ENCODE results near the gene CMPK1. TPM values are rescaled to one million over a fixed set of nuclear protein-coding genes. Genes with fewer than 3 reads are reported as not detected.

The CMPK1 gene
- total and polyA plus RNA-seq, 2 experiments from 2014 or later = 141 to 146 TPM

DNA sequence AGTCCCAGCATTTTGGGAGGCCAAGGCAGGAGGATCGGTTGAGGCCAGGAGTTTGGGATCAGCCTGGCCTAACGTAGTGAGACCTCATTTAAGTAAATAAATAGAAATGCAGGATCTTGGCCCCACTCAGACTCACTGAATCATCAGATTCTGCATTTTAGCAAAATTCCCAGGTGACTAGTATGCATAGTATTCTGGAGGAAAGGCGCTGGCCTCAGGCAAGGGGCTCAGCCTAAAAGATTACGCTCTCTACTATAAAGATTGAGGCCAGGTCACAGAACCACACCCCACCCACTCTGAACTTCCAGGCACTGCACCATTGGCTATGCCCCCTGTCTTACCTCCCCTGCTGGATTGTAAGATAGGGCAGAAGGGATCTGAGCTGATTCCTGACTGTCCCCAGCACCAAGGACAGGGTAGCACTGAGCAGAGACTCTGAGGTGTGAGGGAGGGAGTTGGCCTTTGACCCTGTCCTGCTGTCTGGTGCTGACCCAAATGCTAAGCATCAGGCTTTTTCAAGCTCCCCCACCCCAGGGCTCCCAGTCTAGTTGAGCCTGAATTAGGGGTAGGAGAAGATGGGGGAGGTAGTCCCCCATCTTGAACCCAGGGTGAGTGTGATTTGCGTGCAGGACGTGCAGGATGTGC, 85.2 kb downstream of the CMPK1 start:
- in situ Hi-C loops (cut with MboI) = no loop called here
- Histone ChIP-seq H3K9ac (no peak overlapping the region), H3K9me2 (ENCODE audit: insufficient read depth) (no peaks in the 10 kb centered on the region), H2AFZ (no peak overlapping the region), H3K4me2 (ENCODE audit: unreplicated experiment) (no peak overlapping the region), H3K27me3 (replicated peaks; ENCODE audit: insufficient read depth) (no peaks in the 10 kb centered on the region; the same call in 1 of the 2 replicates), H3K9me3 (ENCODE audit: low read depth) (no peaks in the 10 kb centered on the region), H4K20me1 (ENCODE audit: insufficient read depth) (no peaks in the 10 kb centered on the region), H3K4me3 (no peak overlapping the region), H3F3A (ENCODE audit: insufficient read depth) (no peaks in the 10 kb centered on the region), H3K4me1 (ENCODE audit: insufficient read depth) (no peaks in the 10 kb centered on the region), H3K36me3 (ENCODE audit: low read depth) (no peaks in the 10 kb centered on the region), H3K27ac (no peak overlapping the region), H3K79me2 (ENCODE audit: insufficient read depth) (no peaks in the 10 kb centered on the region)
- no peak for TF ChIP-seq EZH2phosphoT487 (IDR thresholded peaks at IDR 0.05; ENCODE audit: insufficient read depth, low read depth)
- 93% methylated on average over 6 of the region's 6 CpGs for WGBS, 2 experiments (ENCODE audit: low coverage in 1 of 2, low lambda C conversion rate in 2 of 2, missing lambda C conversion rate in 2 of 2)
- no peak for DNase-seq

DNA sequence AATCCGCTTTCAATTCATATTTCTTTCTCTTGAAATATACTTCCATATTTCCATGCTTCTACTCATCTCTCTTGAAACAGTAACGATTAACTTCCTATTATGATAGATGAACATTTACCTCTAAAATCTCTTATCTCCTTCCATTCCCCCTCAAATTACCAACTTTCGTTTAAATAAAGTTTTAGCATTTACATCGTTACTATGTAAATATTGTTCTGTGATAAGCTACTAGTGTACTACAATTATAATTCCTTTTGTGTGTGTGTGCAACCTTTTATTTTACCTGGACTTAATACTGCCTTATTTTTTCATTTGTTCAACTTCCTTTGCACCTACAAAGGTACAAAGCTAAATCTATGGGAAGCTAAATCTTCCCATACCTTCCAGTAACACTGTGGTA, 87.0 kb downstream of the CMPK1 start:
- Histone ChIP-seq H3K9ac (no peak overlapping the region), H4K20me1 (ENCODE audit: insufficient read depth) (no peaks in the 10 kb centered on the region), H3K9me2 (ENCODE audit: insufficient read depth) (no peaks in the 10 kb centered on the region), H3K4me2 (ENCODE audit: unreplicated experiment) (no peak overlapping the region), H3K79me2 (ENCODE audit: insufficient read depth) (no peaks in the 10 kb centered on the region), H3K9me3 (ENCODE audit: low read depth) (no peaks in the 10 kb centered on the region), H3K27ac (no peak overlapping the region), H3K4me1 (ENCODE audit: insufficient read depth) (no peaks in the 10 kb centered on the region), H3K4me3 (no peak overlapping the region), H2AFZ (no peak overlapping the region), H3K27me3 (replicated peaks; ENCODE audit: insufficient read depth) (no peaks in the 10 kb centered on the region; the same call in 1 of the 2 replicates), H3F3A (ENCODE audit: insufficient read depth) (no peaks in the 10 kb centered on the region), H3K36me3 (ENCODE audit: low read depth) (no peaks in the 10 kb centered on the region)
- in situ Hi-C loops (cut with MboI) = no loop called here
- TF ChIP-seq EZH2 (IDR thresholded peaks at IDR 0.05; ENCODE audit: insufficient read depth, poor library complexity, severe bottlenecking) = no peak
- no peak for TF ChIP-seq EZH2phosphoT487 (IDR thresholded peaks at IDR 0.05; ENCODE audit: insufficient read depth, low read depth)
- 95 to 96% methylated on average over 4 of the region's 4 CpGs for WGBS, 2 experiments (ENCODE audit: low coverage in 1 of 2, low lambda C conversion rate in 2 of 2, missing lambda C conversion rate in 2 of 2)
- DNase-seq = no peak

DNA sequence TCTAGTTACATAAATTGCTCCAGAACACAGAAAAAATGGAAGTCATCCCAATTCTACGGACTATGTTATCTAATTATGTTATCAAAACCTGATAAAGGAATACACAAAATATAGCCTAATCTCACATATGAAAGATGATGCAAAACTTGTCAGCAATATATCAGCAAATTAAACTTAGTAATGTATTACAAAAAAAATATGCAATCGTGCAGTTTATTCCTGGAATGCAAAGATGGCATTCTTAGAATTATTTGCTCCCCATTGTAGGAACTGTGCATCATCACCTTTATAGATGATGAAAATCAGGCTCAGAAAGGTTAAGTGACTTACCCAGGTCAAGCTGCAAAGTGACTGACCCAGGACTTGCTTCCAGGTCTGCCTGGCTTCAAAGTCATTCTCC, 90.3 kb downstream of the CMPK1 start:
- WGBS, 2 experiments (ENCODE audit: low coverage in 1 of 2, low lambda C conversion rate in 2 of 2, missing lambda C conversion rate in 2 of 2) = 0 to 4% methylated on average over 2 of the region's 2 CpGs
- in situ Hi-C loops (cut with MboI) = no loop called here

DNA sequence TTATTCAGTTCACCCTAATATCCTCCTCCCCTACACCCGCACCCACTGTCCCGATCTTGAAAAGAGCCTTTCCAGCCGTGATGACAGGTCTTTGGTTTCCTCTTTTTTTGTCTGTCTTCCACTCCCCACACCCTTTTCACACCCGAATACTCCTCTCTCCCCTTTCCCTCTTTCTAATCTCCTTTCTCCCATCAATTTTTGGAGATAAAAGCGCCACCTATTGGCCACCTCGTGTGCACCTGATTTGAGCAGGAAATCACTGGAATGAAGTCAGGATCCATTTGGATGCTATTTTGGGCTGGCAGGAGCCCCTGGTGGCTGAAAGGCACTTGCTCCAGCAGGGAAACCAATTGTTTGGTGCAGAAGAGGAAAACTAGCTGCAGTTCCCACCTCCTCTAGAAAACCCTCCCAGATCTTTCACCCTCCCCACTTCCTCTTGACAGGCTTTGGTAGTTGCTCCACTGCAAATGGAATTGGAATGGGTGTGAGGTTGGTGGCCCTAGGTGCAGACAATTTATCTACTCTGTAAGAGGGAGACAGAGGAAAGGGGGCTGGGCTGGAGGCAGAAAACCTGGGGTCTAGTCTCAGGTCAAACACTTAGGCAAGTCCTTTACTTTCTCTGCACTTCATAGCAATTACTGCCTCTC, 90.9 kb downstream of the CMPK1 start:
- no peaks in the 10 kb centered on the region for H3F3A ChIP-seq (ENCODE audit: insufficient read depth)
- no peaks in the 10 kb centered on the region for H3K9me3 ChIP-seq (ENCODE audit: low read depth)
- H3K4me2 ChIP-seq (ENCODE audit: unreplicated experiment) = no peak overlapping the region
- no peak overlapping the region for H3K27ac ChIP-seq
- H3K4me3 ChIP-seq = no peak overlapping the region
- no peak overlapping the region for H2AFZ ChIP-seq
- TF ChIP-seq EZH2phosphoT487 (IDR thresholded peaks at IDR 0.05; ENCODE audit: insufficient read depth, low read depth) (no peak), EZH2 (IDR thresholded peaks at IDR 0.05; ENCODE audit: insufficient read depth, poor library complexity, severe bottlenecking) (no peak)
- peak; percentile 81 for DNase-seq
- H3K4me1 ChIP-seq (ENCODE audit: insufficient read depth) = no peaks in the 10 kb centered on the region
- in situ Hi-C loops (cut with MboI) = no loop called here
- 1 to 3% methylated on average over 6 of the region's 6 CpGs for WGBS, 2 experiments (ENCODE audit: low coverage in 1 of 2, low lambda C conversion rate in 2 of 2, missing lambda C conversion rate in 2 of 2)
- no peaks in the 10 kb centered on the region for H4K20me1 ChIP-seq (ENCODE audit: insufficient read depth)
- H3K9ac ChIP-seq = no peak overlapping the region
- H3K36me3 ChIP-seq (ENCODE audit: low read depth) = no peaks in the 10 kb centered on the region
- H3K27me3 ChIP-seq (replicated peaks; ENCODE audit: insufficient read depth) = no peaks in the 10 kb centered on the region
- no peaks in the 10 kb centered on the region for H3K9me2 ChIP-seq (ENCODE audit: insufficient read depth)
- H3K79me2 ChIP-seq (ENCODE audit: insufficient read depth) = no peaks in the 10 kb centered on the region

More for the DNA sequence above, 90.3 kb downstream of the CMPK1 start:
- H3K9me3 ChIP-seq (ENCODE audit: low read depth) = no peaks in the 10 kb centered on the region
- no peak overlapping the region for H3K9ac ChIP-seq
- no peak for TF ChIP-seq EZH2phosphoT487 (IDR thresholded peaks at IDR 0.05; ENCODE audit: insufficient read depth, low read depth)
- TF ChIP-seq EZH2 (IDR thresholded peaks at IDR 0.05; ENCODE audit: insufficient read depth, poor library complexity, severe bottlenecking) = no peak
- H3K27ac ChIP-seq = no peak overlapping the region
- no peaks in the 10 kb centered on the region for H3K36me3 ChIP-seq (ENCODE audit: low read depth)
- no peaks in the 10 kb centered on the region for H4K20me1 ChIP-seq (ENCODE audit: insufficient read depth)
- no peaks in the 10 kb centered on the region for H3F3A ChIP-seq (ENCODE audit: insufficient read depth)
- no peak overlapping the region for H3K4me2 ChIP-seq (ENCODE audit: unreplicated experiment)
- no peak for DNase-seq
- no peaks in the 10 kb centered on the region for H3K27me3 ChIP-seq (replicated peaks; ENCODE audit: insufficient read depth)
- no peaks in the 10 kb centered on the region for H3K9me2 ChIP-seq (ENCODE audit: insufficient read depth)
- H2AFZ ChIP-seq = no peak overlapping the region
- no peak overlapping the region for H3K4me3 ChIP-seq
- no peaks in the 10 kb centered on the region for H3K4me1 ChIP-seq (ENCODE audit: insufficient read depth)
- H3K79me2 ChIP-seq (ENCODE audit: insufficient read depth) = no peaks in the 10 kb centered on the region

Other genes with a start within 250 kb of the CMPK1 start
- gene CYP4A22, start 196.3 kb upstream of the CMPK1 start, total RNA-seq (2014; rRNA removed; shearing (Covaris generic)) = not detected in 2 replicates
- gene CYP4A22, start 196.3 kb upstream of the CMPK1 start, polyA plus RNA-seq (2016; fragmentation: Nextera tagmentation; extraction: Ambion mirVana) = not detected in 2 replicates
- gene PDZK1IP1, start 143.8 kb upstream of the CMPK1 start, total RNA-seq (2014; rRNA removed; shearing (Covaris generic)) = not detected in 2 replicates
- gene PDZK1IP1, start 143.8 kb upstream of the CMPK1 start, polyA plus RNA-seq (2016; fragmentation: Nextera tagmentation; extraction: Ambion mirVana) = not detected in 2 replicates
- gene TAL1, start 101.6 kb upstream of the CMPK1 start, total RNA-seq (2014; rRNA removed; shearing (Covaris generic)) = not detected in 2 replicates
- gene TAL1, start 101.6 kb upstream of the CMPK1 start, polyA plus RNA-seq (2016; fragmentation: Nextera tagmentation; extraction: Ambion mirVana) = not detected in 2 replicates
- gene STIL, start 19.6 kb upstream of the CMPK1 start, total RNA-seq (2014; rRNA removed; shearing (Covaris generic)) = 10.0 and 17.1 TPM in 2 replicates
- gene STIL, start 19.6 kb upstream of the CMPK1 start, polyA plus RNA-seq (2016; fragmentation: Nextera tagmentation; extraction: Ambion mirVana) = 5.6 and 7.2 TPM in 2 replicates
- 0.13 TPM in 1 of 2 replicates, not detected in the other for gene FOXE3, start 82.5 kb downstream of the CMPK1 start, total RNA-seq (2014; rRNA removed; shearing (Covaris generic))
- gene FOXE3, start 82.5 kb downstream of the CMPK1 start, polyA plus RNA-seq (2016; fragmentation: Nextera tagmentation; extraction: Ambion mirVana) = 0.13 TPM in 1 of 2 replicates, not detected in the other
- 0.43 TPM in 1 of 2 replicates, not detected in the other for gene FOXD2, start 104.3 kb downstream of the CMPK1 start, total RNA-seq (2014; rRNA removed; shearing (Covaris generic))
- 0.15 and 0.20 TPM in 2 replicates for gene FOXD2, start 104.3 kb downstream of the CMPK1 start, polyA plus RNA-seq (2016; fragmentation: Nextera tagmentation; extraction: Ambion mirVana)